ENCODE results near the gene STH.

DNA sequence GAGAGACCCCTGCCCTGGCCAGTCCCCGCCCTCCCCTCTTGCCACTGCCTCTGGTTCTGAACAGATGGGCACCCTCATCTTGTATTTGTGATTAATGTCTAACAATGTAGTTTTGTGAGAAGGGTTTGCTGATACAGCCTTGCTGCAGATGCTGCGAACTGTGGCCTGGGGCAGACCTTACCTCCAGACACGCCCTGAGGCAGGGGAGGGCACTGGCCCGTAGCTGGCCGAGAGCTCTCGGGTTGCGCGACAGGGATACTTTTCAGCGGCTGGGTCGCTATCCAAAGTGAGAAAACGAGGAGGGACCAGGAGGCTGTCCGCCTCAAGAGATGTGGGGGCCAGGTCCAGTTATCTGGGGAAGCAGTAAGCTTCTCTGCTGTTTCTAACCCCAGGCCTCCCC, 21.9 kb downstream of the STH start:
- TF ChIP-seq, protein P1, sequence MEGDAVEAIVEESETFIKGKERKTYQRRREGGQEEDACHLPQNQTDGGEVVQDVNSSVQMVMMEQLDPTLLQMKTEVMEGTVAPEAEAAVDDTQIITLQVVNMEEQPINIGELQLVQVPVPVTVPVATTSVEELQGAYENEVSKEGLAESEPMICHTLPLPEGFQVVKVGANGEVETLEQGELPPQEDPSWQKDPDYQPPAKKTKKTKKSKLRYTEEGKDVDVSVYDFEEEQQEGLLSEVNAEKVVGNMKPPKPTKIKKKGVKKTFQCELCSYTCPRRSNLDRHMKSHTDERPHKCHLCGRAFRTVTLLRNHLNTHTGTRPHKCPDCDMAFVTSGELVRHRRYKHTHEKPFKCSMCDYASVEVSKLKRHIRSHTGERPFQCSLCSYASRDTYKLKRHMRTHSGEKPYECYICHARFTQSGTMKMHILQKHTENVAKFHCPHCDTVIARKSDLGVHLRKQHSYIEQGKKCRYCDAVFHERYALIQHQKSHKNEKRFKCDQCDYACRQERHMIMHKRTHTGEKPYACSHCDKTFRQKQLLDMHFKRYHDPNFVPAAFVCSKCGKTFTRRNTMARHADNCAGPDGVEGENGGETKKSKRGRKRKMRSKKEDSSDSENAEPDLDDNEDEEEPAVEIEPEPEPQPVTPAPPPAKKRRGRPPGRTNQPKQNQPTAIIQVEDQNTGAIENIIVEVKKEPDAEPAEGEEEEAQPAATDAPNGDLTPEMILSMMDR (IDR thresholded peaks at IDR 0.05), result no peak
- TF ChIP-seq, protein P2, sequence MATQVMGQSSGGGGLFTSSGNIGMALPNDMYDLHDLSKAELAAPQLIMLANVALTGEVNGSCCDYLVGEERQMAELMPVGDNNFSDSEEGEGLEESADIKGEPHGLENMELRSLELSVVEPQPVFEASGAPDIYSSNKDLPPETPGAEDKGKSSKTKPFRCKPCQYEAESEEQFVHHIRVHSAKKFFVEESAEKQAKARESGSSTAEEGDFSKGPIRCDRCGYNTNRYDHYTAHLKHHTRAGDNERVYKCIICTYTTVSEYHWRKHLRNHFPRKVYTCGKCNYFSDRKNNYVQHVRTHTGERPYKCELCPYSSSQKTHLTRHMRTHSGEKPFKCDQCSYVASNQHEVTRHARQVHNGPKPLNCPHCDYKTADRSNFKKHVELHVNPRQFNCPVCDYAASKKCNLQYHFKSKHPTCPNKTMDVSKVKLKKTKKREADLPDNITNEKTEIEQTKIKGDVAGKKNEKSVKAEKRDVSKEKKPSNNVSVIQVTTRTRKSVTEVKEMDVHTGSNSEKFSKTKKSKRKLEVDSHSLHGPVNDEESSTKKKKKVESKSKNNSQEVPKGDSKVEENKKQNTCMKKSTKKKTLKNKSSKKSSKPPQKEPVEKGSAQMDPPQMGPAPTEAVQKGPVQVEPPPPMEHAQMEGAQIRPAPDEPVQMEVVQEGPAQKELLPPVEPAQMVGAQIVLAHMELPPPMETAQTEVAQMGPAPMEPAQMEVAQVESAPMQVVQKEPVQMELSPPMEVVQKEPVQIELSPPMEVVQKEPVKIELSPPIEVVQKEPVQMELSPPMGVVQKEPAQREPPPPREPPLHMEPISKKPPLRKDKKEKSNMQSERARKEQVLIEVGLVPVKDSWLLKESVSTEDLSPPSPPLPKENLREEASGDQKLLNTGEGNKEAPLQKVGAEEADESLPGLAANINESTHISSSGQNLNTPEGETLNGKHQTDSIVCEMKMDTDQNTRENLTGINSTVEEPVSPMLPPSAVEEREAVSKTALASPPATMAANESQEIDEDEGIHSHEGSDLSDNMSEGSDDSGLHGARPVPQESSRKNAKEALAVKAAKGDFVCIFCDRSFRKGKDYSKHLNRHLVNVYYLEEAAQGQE (IDR thresholded peaks at IDR 0.05; ENCODE audit: insufficient read depth in 1 of 2, low read depth in 2 of 2, low read length in 1 of 2), result no peak
- TF ChIP-seq SIN3A (IDR thresholded peaks at IDR 0.05; ENCODE audit: borderline replicate concordance, insufficient read depth, low read depth, low read length) (no peak), POLR2AphosphoS5 (IDR thresholded peaks at IDR 0.05; ENCODE audit: low read depth, low read length) (no peak)
